Hepatocyte (in vitro differentiated cells): Measurements from ENCODE around the gene FBN1.

Experiments
- EZH2phosphoT487 ChIP-seq: fragments of 200-600 bp; sonication (generic); IDR thresholded peaks from one replicate; pipeline ENCODE4 v1.6.1; 2018; ENCODE audit warnings: antibody characterized with exemption, mild to moderate bottlenecking, low read depth, moderate library complexity; ENCODE audit not compliant: unreplicated experiment, severe bottlenecking
- TF ChIP-seq, protein P1 (sequence below): fragments of 200-600 bp; sonication (generic); IDR thresholded peaks from 2 replicates; pipeline ENCODE4 v1.5.1; 2016; ENCODE audit warnings: antibody characterized with exemption, mild to moderate bottlenecking; ENCODE audit not compliant: poor library complexity

DNA sequence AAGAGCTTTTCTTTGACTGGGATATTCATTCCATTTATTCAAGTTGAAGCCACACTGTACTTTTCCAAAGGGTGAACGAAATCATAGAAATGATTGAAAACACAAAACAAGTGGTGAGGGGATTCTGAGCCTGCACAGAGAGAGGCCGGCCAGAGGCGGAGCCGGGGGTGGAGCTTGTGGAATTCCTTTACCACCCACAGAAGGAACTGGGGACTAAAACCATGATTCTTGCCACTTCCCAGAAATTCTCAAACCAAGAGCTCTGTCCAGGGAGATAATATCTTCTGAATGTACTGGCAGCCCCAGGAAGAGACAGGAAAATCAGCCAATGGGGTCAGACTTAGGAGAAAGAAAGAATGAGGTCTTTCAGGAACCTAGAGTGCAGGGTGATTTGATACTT is 20.8 kb downstream of the FBN1 start:
- TF ChIP-seq, protein P1, sequence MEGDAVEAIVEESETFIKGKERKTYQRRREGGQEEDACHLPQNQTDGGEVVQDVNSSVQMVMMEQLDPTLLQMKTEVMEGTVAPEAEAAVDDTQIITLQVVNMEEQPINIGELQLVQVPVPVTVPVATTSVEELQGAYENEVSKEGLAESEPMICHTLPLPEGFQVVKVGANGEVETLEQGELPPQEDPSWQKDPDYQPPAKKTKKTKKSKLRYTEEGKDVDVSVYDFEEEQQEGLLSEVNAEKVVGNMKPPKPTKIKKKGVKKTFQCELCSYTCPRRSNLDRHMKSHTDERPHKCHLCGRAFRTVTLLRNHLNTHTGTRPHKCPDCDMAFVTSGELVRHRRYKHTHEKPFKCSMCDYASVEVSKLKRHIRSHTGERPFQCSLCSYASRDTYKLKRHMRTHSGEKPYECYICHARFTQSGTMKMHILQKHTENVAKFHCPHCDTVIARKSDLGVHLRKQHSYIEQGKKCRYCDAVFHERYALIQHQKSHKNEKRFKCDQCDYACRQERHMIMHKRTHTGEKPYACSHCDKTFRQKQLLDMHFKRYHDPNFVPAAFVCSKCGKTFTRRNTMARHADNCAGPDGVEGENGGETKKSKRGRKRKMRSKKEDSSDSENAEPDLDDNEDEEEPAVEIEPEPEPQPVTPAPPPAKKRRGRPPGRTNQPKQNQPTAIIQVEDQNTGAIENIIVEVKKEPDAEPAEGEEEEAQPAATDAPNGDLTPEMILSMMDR: no peak
- no peak for TF ChIP-seq EZH2phosphoT487
